Measurements from ENCODE around the gene SV2C.

- TF ChIP-seq CTCF (IDR thresholded peaks at IDR 0.05) (no peak), POLR2A (IDR thresholded peaks at IDR 0.05) (no peak), POLR2AphosphoS5 (IDR thresholded peaks at IDR 0.05) (no peak), EP300 (IDR thresholded peaks at IDR 0.05) (no peak)
These were observed 268.0 kb downstream of the SV2C start for GRCh38 chr5:76351176-76351575.

All from sigmoid colon (tissue), 4 donors.